GM18526 (cell line): Measurements from ENCODE around the gene SHROOM4.

Experiments used
- POLR2A ChIP-seq: IDR thresholded peaks from 3 replicates; pipeline ENCODE4 v1.6.1; 2011; ENCODE audit not compliant: insufficient read length; ENCODE audit errors: extremely low read depth

Gene SHROOM4

DNA sequence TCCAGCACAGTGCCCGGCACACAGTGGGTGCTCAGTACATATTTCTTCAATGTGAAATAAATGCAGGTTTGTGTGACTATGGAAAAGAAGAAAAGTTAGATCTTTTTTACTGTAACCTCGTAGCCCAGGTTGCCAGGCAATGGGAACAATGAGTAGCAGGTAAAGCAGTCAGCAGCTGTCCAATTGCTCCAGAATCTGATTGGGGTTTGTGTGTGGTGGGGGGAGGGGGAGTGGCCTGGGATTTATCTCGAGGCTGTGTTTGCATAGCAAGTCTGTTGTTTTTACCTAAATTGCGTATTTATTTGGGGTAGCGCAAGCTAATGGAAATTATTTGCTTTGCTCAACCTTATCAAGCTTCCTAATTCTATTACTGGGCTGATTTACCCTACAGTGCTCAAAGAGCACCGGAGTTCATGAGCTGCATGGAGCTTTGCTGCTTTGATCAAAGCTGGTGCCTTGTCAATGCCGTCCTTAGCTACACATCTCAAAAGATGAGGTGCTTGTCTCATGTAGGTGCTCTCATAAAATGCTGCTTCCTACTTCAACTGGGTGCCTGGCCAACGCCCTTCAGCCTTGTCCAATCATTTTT, 198.3 kb downstream of the SHROOM4 start:
- no peak for TF ChIP-seq POLR2A

DNA sequence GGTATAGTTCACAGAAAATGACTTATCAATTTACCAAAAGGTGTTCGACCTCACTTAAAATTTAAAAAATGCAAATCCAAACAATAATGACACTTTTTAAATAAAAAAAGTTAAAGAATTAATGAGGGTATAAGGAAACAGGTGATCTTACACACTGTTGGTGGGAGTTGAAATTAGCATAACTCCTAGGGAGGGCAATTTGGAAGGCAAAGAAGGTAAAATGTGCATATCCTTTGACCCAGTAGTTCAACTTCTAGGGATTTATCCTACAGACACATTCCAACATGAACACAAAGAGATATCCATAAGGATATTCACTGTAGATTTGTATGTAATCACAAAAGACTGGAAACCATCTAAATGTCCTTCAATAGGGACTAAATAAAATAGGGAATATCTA, 199.5 kb downstream of the SHROOM4 start:
- no peak for TF ChIP-seq POLR2A

DNA sequence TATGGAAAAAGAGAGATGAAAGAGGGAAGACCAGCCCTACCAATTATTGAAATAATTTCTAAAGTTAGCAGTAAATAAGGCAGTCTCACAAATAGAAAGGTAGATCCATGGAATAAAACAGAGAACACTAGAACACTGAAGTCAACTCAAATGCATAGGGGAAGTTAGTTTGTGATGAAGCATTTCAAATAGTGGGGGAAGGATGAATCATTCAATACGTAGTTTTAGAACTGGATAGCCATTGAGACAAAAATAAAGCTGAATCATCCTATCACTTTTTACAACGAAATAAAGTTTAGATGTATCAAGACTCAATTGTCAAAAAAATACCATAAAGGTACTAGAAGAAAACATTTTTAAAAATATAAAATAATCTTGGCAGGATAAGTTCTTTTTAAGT, 200.1 kb downstream of the SHROOM4 start:
- no peak for TF ChIP-seq POLR2A

DNA sequence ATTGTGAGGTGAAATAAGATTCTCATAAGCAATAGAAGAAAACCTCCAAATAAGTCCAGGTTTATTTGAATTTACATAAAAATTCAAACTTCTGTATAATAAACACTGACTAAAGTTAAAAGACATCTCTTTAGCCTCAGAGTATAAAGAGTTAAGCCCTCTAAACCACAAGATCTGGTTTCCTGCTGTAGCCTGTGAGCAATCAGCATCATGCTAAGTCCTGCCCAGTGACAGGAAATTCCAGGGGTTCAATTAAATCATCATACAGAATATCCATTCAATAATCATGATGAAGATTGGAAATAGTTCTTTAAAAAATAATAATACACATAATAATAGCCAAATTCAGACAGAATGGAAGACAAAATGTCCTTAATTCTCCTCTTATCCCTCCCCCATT, 204.2 kb downstream of the SHROOM4 start:
- no peak for TF ChIP-seq POLR2A

DNA sequence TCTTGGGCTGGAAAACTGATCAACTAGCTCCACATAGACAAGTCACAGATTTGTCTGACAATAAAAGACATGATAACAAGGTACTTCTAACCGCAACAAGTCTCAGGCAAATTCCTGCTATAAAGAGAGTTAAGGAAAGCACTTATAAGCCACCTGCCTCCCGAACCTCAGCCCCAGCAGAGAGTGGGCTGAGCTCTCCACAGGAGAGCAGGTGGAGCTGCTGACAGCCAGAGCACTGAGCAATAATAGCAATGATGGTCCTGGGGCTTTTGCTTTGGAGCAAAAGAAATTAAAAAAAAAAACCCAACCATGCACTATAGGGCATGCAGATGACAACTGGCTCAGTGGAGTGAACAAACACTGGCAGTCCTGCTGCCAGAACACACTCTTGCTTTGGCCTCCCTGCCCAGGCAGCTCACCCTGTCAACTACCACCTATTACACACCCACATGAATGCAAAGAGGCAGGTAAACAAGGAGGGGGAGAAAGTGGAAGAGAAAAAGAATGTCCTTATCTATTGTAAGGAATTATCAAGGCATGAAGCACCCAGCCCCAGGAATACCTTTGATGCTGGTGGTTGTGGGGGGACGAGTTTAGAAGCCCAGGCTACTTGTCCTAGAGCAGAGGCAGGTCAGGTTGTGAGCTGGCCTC, 207.6 kb downstream of the SHROOM4 start:
- TF ChIP-seq POLR2A: no peak

DNA sequence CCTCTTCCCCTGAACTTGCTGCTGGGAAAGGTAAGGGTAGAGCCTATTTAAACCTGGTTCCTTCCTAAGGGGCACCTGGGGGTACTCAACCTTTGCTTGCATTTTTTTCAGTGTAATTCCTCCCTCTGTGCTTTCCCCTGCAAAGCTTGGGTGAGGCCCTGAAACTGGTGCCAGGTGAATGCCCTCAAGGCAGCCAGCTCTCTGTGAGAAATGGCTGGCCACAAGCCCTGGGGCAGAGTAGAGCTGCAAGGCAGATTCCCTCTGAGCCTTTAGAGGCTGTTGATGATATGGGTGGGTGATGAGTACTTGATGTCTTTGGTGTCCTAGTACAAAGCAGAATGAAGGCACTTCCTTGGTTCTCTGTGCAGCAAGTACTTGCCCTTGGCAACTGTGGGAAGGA, 217.9 kb downstream of the SHROOM4 start:
- TF ChIP-seq POLR2A: no peak

DNA sequence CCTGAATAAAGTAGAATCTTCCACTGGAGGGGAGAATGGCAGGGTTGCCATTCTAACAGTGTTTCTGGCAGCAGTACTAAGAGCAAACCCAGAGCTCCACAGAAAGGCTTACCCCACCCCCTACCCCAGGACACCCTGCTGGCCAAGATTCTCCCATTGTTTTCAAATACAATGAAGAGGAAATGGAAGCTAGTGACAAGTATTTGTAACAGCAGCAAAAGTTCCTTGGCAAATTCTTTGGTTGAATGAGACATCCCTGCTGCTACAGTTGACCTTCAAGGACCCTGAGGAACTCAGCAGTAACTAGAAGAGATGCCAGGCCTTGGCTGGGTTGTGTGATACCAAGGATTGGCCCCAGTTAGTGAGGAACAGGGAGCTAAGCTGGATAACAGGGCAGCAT, 219.2 kb downstream of the SHROOM4 start:
- no peak for TF ChIP-seq POLR2A

DNA sequence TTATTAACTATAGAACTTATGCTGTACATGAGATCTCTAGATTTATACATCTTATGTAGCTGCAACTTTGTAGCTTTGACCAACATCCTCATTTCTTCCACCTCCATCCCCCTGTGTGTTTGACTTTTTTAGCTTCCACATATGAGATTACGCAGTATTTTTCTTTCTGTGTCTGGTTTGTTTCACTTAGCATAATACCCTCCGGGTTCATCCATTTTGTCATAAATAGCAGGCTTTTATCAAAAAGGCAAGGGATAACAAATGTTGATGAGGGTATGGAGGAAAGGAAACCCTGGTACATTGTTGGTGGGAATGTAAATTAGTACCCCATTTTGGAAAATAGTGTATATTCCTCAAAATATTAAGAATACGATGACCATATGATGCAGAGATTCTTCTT, 227.0 kb downstream of the SHROOM4 start:
- TF ChIP-seq POLR2A: no peak

DNA sequence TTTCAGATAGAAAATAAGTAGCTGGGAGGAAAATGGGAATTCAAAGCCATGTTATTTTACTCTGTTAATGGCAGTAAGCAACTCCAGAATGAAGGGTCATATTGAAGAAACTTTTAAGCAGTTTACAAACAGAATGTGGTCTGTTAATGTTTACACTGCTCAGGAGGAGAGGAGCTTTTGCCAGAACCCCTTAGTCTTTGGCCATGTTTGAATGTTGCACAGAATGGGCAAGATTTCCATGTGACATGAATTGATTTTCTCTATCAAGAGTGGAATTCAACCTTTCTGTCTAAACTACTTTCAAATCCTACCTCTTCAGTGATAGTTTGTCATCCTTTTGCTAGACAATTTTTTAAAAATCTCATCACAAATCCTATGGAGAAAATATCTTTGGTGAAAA, 227.6 kb downstream of the SHROOM4 start:
- TF ChIP-seq POLR2A: no peak

DNA sequence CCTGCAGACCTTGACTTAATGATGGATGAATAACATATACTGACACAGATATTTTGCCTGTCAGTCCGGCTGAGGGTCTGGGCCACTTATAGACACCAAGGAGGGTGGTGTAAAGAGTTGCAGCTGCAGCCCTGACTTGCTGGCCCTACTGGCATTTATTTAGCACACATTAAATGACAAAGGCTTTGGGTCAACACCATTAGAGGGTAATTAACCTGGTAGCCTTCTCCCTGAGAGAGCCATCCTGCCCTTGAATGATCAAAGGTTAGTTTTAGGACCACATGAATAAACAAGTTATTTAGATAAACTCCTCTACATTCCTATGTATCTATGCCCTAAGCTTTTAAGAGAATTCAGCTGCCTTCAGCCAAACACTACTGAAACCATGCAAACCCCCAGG, 232.6 kb downstream of the SHROOM4 start:
- TF ChIP-seq POLR2A: no peak

DNA sequence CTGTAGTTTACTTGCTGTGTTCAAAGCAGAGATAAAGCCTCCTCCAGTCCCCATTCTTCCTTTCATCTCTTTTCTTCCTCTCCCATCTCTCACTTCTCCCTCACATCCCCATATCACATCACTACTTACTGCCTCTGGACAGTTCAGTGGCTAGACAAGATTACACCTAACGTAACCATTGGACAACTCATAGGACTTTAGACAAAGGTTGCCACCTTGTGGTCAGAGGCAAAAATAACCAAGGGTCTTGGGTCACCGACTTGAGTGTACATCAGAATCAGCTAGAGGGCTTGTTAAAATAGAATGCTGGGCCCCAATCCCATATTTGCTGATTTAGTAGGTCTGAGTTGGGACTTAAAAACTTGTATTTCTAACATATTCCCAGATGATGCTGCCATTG, 234.0 kb downstream of the SHROOM4 start:
- no peak for TF ChIP-seq POLR2A

DNA sequence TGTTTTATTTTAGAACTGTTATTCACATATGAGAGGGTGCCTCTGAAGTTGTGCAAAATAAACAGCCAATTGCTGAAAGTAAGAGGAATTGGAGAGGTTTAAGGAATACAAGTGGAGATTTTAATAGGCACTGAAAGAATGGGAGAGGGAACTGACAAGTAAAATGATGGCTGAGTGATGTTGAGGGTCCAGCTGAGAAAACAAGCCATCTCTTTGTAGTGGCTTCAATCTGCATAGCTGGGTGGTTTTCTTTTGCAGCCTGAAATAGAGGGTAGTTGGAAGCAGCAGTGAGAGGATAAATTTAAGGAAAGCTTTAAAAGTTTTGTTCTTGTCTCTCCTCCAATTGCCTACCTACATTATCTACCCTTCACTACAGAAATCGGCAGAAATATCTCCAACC, 236.7 kb downstream of the SHROOM4 start:
- TF ChIP-seq POLR2A: no peak

DNA sequence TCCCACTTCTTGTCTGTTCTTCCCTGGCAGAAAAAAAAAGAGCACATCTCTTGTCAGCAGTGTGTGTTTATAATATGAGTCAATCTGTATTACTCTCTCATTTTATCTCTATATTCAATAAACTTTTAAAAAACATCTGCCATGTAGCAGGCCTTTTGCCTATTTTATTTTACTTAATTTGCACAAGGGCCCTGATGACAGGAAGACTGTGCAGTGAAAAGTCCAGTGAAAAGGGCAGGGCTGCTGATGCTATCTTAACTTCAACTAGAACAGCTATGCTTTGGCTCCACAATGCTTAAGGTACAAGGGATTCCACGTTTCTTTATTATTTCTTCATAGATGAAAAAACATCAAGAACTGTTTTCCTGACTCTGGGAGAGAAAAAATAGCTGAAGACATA, 246.4 kb downstream of the SHROOM4 start:
- TF ChIP-seq POLR2A: no peak

DNA sequence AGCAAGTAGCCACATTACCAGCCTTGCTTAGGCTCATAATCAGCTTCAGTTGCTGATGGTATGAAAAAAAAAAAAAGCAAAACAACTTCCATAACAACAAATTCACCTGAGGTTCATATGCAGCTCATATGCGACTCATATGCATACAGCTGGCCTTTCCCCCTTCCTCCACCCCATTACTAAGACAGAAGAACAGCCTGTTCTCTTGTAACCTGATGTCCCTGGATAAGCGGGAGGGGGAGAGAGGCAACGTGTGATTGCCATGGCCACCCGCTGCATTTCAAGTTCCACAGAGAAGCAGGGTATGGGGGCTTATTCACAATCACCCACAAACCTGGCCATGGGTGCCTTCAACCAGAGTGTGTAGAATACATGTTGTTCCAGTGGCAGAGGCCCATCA, 248.3 kb downstream of the SHROOM4 start:
- TF ChIP-seq POLR2A: no peak
